GM18517 (cell line): Measurements from ENCODE around the gene GPR132.
"Not testable (repeated sequence)": the region's sequence is repeated elsewhere in the genome, so short reads cannot be mapped to it uniquely, and the experiment has no call there.

Experiments used
- ATAC-seq: cut with Tn5 transposase; IDR thresholded peaks from one replicate; pipeline ENCODE4 v1.9.1; 2021; ENCODE audit warnings: mild to moderate bottlenecking, moderate library complexity; ENCODE audit not compliant: unreplicated experiment

The GPR132 gene, protein sequence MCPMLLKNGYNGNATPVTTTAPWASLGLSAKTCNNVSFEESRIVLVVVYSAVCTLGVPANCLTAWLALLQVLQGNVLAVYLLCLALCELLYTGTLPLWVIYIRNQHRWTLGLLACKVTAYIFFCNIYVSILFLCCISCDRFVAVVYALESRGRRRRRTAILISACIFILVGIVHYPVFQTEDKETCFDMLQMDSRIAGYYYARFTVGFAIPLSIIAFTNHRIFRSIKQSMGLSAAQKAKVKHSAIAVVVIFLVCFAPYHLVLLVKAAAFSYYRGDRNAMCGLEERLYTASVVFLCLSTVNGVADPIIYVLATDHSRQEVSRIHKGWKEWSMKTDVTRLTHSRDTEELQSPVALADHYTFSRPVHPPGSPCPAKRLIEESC

DNA sequence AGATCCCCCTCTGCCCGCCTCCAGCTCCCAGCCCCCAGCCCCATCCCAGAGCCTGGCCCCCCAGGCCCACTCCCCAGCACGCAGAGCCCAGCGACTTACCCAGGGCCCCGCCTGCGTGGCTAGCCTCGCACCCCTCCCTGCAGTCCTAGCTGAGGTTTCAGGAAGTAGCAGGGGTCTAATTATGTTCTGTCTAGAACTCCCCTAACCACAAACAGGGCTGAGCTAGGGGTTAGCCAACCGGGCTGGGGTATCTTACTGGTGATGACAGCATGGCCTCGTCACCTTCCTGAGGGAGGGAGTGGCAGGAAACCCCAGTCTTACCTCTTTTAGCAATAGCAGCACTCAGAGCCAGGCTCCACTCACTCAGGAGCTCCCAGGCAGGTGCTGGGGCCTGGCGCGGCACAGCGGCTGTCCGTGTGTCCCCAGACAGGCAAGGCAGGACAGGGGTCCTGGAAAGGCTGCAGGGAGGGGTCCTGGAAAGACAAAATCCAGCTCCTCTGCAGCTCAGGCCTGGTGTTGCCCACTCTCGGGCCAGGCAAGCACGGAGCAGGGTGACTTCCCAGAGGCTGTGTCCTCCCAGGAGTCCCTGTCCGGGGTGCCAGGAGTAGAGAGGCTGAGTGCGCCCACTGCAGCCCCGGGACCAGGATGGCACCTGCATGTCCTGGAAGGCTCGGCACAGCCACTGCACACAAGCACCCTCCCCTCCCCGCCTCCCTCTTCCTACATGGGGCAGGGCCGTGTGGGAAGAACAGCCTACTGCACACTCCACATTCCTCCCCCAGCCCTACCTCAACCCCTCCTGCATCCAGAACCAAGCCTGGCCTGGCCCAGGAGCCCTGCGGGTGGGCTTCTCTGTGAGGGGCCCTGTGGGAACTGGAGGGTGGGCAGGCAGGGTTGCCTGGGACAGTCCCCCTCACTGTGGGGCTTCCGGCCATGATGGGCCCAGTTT lies at the start of gene GPR132:
Gene GPR132, minus strand, starts transcription at position 151 of the 949 bp plus-strand sequence. CDS start 10,010 bp downstream, outside the sequence.
- peak; percentile 52 for ATAC-seq

DNA sequence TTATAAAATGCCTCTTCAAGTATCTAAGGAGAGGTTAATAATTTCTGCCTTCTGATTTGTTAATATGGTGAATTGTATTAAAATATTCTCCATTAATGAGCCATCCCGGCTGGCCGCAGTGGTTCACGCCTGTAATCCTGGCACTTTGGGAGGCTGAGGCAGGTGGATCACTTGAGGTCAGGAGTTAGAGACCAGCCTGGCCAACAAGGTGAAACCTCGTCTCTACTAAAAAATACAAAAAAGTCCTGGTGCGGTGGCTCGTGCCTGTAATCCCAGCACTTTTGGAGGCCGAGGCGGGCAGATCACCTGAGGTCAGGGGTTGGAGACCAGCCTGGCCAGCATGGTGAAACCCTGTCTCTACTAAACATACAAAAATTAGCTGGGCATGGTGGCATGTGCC lies 44.0 kb upstream of the GPR132 start:
- not testable (repeated sequence) for ATAC-seq

DNA sequence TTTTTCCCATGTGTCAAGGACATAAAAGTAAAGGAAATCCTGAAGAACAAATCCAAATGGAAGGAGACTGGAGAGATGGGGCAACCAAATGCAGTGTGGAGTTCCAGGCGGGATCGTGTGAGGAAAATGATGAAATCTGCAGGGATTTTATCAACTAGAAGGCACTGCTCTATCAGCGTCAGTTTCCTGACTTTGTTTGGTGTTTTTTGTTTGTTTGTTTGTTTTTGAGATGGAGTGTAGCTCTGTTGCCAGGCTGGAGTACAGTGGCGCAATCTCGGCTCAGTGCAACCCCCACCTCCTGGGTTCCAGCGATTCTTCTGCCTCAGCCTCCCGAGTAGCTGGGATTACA lies 43.3 kb upstream of the GPR132 start:
- no peak for ATAC-seq

DNA sequence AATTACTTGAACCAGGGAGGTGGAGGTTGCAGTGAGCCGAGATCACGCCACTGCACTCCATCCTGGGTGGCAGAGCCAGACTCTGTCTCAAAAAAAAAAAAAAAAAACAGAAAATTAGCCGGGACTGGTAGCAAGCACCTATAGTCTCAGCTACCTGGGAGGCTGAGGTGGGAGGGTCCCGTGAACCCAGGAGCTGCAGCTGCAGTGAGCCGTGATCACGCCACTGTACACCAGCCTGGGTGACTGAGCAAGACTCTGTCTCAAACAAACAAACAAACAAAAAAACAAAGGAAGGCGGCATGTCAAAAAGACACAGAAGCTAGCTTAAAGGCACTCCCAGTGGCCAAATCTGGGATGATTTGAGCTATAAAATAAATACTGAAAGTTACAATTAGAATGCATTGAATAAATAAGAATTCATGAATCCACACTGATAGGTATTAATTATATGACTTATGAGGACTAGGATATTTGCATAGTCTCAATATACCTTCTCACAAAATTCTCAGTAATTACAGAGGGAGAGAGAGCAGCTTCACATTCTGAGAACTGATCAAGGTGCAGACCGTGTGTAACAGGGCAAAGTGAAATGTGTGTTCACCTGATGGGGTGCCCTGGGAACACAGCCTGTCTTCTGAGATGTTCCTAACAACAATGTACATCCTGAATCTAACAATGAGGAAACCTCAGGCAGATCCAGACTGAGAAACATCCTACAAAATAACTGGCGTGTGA lies 42.7 kb upstream of the GPR132 start:
- no peak for ATAC-seq

DNA sequence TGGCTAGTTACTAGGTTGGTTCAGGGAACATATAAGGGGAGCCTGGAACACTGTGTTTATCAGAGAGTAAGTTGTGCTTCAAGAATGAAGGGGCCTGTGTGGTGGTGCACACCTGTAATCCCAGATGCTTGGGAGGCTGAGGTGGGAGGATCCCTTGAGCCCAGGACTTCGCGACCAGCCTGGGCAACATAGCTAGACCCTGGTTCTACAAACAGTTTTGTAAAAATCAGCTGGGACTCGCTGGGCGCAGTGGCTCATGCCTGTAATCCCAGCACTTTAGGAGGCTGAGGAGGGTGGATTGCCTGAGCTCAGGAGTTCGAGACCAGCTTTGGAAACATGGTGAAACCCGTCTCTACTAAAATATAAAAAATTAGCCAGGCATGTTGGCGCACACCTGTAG lies 42.1 kb upstream of the GPR132 start:
- no peak for ATAC-seq

DNA sequence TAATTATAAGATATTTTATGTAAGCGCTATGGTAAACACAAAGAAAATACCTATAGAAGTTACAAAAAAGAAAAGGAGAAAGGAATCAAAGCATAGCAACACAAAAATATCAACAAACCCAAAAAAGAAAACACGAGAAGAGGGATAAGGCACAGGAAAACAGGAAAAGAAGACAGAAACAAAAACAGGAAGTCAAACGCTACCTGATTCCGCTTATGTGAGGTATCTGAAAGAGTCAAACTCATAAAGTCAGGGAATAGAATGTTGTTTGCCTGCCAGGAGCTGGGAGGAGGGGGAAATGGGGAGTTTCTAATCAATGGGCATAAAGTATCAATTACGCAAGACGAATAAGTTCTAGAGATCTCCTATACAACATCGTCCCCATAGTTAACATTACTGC lies 39.9 kb upstream of the GPR132 start:
- no peak for ATAC-seq

DNA sequence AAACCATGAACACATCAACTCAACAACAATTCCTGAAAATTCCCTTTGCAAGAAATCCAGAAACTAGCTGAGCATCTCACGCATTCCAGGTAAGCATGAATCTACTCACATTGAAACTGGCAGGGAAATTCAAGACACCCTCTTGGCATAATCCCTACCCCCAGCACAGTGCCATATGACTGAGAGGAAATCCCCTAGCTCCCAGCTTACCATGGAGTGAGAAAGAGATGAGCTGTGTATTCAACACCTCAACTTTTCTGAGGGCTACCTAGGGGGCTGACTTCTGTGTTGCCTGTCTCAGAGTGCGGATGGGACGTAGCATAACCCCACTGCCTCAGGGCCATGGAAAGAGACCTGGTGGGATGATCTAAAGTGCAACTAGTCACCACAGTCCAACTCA lies 37.7 kb upstream of the GPR132 start:
- no peak for ATAC-seq

DNA sequence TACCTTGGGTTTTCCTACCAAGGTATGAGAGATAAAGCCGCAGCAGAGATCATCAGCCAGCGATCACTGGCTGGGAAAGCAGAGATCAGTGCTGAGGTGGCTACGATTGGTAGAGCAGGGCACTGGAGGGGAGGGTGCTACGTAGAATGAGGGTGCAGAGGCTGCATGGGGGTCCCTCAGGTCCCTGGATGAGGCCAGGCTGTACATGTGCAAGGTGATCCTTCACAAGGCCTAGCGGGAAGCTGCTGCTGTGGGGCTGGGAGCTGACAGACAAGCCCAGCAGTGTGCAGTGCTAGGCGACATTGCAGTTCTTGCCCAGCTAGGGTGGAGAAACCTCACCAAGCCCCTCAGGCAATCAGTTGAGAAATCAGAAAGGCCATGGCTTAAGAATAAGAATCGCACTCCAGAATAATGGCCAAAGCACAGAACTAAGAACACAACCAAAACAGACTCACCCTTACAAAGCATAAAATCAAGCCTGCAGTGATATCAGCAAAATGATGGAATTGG lies 37.2 kb upstream of the GPR132 start:
- ATAC-seq = no peak

DNA sequence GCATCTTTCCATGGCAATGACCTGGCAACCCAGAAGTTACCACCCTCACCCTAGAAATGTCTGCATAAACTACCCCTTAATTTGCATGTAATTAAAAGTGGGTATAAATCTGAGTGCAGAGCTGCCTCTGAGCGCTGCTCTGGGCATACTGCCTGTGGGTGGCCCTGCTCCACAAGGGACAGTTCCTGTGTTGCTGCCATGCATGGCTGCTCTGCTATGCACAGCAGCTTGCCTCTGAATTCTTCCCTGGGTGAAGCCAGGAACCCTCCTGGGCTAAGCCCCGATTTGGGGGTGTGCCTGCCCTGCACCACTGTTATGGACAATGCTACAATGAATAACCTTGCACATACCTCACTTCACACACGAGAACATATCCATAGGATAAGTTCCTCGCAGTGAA lies 35.7 kb upstream of the GPR132 start:
- ATAC-seq = no peak

DNA sequence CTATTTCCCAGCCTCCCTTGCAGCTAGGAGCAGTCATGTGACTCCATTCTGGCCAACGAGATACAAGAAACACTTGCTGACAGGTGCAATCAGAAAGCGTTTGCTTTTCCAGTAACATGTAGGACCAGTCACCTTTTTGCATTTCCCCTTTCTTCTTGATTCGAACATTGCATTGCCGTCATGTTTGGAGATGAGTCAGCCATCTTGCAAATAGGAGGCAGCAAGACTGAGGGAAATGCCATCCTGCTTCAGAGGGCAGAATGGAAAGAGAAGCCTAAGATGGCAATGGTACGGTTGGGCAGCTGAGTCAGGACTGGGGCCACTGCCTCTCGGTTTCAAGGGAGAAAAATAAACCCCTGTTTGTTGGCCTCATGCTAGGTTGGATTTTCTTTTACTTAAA lies 34.5 kb upstream of the GPR132 start:
- ATAC-seq = no peak

DNA sequence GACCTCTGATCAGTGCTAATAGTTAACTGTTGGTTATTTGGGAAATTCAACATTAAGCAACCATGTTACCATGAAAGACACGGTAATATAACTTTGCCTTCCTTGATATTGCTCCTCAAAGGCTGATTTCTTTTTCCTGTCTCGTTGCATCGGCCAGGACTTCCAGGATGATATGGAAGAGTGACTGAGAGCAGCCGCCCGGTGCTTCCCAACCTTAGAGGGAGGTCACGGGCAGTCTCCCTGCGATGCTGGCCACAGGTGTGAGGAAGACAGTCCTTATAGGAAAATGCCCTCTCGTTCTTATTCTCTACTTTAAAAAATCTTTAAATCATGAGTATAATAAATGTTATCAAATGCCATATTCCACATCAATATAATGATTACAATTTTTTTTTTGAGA lies 33.1 kb upstream of the GPR132 start:
- ATAC-seq = no peak

DNA sequence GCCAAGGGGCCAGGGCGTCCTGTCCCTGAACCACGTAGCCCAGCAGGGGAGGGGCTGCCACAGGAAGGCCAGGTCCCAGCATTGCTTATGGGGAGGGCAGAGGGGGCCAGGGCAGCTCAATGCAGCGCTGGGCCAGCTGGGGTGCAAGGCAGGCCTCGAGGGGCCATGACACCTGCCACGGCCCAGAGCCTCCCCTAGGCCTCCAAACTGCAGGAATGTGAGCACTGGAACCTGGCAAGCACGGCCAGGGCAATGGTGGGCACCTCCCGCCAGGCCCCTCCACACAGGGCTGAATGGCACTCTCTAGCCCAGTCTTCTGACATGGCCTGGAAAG lies 32.5 kb upstream of the GPR132 start:
- no peak for ATAC-seq

DNA sequence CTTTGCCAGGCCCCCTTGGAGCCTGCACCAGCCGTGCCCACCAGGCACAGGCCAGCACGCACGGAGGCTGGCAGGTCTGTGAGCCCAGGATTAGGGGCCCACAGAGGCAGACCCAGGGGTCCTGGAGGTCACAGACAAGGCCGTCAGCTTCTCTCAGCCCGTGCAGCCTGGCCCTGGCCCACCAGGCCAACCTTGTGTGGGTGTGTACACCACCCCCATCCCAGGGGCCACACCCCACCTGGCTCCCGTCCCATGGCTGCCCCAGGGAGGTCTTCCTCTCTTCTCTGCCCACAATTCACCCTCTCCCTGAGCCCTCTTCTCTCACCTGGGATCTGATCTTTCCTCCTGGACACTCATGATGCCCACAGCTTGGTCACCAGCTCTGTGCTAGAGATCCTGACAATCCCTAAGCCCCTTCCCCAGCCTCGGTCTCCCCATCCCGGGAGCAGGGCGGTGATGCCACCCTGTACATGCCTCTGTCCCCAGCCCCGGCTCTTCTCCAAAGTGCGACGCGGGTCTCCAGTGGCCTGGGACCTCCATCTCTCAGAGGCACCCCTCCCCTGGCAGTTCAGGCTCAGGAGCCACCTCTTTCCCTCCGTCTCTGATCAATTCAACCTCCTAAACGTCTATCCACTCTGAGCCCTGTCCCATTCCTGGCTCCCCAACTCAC lies 31.1 kb upstream of the GPR132 start:
- ATAC-seq = no peak

DNA sequence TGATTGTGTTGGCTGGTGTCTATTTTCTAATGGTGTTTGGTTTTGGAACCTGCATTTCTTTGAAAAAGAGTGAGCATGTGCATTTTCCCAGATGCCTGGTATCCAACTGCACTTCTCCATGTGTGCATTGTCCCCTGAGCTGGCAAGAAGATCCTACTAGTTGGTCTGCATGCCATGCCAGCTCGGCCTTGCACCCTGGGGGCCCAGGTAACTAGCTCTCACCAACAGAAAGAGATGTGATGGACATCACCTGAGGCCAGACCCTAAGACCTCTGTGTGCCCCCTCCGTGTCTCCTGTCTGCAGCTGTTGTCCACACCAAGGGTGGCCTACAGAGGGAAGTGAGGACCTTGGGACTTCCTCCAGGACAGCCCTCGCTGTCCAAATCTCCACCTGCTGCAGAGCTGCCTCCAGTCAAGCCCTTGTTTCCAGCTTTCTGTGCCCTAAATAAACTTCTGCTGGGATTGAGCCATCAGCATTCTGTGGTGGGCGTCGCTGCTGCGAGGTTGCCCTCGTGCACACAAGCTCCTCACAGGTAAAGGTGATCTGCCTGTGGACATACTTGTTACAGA lies 30.1 kb upstream of the GPR132 start:
- ATAC-seq = no peak

DNA sequence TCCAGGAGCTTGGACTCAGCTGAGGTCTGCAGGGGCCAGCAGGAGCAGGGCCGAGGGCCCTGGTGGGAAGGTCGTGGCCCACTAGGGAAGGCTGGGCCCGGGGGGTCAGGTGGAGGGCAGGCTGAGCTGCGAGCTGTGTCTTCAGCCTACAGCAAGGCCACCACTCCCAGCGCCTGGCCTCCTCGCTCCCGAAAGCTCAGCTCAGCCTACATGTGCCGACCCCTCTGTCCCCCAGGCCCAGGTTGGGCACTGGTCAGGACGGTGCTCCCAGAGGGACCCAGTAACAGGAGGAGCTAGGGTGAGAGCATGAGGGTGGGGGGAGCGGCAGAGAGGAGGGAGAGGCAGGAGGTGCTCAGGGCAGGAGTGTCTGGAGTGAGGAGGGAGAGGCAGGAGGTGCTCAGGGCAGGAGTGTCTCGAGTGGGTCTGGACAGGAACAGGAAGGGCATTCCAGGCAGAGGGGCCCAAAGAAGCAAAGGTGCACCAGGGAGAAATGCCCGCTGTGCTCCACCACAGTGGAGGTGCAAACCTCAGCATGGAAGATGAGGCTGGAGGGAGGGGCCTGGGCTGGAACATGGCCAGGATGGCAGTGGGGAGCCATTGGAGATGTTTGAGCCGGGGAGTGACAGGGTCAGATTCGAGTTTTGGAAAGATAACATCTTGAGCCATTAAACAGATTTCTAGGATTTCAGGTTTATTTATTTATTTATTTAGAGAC lies 29.1 kb upstream of the GPR132 start:
- no peak for ATAC-seq

DNA sequence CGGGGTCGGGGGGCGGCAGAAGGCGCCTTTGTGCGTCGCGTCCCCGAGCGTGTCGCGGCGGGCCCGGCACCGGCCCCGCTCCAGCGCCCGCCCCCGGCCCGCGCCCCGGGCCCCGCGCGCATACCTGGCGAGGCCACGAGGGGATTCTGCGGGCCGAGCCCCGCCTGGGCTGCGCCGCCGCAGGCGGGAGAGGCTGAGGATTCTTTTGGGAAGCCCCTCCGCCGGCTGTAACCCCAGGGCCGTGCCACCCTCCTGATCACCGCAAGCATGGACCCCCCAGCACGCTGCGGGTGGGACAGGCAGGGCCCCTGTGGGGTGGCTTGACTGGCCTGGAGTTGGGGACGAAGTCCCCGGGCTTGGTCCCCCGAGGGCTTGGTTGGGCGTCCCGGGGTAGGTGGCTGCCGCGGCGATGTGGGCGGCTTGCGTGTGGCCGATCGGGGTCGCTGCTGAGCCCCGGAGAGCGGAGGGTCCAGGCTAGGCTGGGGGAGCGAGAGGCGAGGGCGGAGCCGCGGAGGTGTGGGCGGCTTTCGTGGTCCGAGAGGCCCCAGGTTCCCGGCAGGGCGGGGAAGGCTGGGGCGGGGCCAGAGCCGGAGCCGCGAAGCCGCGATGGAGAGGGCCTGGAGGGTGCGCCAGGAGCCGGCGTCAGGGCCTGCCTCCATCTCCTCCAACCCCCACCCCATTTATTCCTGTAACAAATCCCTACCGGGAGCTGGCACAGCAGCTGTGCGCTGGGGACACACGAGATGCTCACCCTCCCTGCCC lies 28.4 kb upstream of the GPR132 start:
- no peak for ATAC-seq

DNA sequence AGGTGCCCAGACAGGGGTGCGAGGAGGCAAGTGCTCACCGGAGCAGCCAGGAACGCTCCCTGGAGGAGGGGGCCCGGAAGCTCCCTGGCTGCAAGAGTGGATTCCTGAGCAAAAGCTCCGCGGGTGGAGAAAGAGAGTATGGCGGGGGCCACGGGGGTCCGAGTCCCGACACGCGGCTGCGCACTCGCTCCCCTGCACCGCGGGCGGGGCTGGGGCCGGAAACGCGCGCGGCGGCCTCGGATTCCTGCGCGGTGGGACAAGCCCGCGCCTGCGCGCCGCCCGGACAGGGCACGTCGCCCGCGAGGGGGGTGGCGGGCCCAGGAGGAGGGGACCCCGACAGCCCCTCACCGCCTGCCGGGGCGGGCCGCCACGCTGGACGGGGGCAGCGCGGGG lies 27.8 kb upstream of the GPR132 start:
- no peak for ATAC-seq

DNA sequence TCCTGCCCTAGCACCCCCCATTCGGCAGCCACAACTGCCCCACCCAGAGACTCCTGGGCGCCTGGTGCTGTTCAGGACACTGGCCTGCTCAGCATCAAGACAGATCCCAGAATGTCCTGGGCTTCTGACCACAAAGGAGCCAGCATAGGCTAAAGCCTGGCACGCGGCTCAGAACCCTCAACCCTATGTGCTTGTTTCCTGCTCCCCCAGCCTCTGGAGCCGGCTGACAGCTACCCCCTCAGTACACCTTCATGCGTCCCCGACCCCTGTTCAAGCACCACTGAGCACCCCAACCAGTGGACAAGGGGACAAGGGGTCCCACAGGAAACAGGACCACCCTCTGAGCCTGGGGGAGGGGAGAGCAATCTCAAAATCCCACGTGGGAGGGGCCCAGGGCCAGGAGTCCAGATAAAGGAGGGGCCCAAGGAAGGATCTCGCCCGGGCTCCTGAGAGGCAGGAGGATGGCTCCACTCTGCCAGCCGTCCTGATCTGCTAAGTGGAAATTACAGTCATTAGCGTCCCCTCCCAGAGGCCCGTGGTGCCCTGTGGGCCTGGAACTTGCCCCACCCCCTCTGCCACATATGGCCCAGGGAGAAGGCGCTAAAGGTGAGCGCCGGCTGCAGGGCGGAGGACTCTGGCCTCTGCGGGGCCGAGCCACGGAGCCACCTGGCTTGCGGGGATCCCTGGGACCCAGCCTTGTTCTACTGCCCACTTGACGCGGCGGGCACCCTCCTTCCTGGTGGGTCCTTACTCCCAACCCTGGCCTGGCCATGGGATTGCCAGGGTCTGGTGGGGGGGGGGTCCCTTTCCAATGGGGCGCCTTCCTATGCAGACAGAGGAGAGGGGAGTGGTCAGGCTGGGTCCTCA lies 27.2 kb upstream of the GPR132 start:
- ATAC-seq = no peak
